ENCODE data around the gene MRPS2.
A peak's percentile ranks its signal among the peaks of the same experiment; 100 is the strongest.

MRPS2 gene

GRCh38 chr9:135471791-135472640 is 28.5 kb upstream of the MRPS2 start:
- no peak for TF ChIP-seq TAF1 (IDR thresholded peaks at IDR 0.05; ENCODE audit: borderline replicate concordance, low read depth, low read length)
- TF ChIP-seq POLR2AphosphoS5 (IDR thresholded peaks at IDR 0.05; ENCODE audit: low read depth, low read length), result no peak
- no peak for TF ChIP-seq POLR2A (IDR thresholded peaks at IDR 0.05; ENCODE audit: low read depth, low read length)
- DNase-seq (ENCODE audit: insufficient read length), result no peak
- no peak for FAIRE-seq

- DNase-seq (ENCODE audit: insufficient read length), result no peak
- FAIRE-seq, result no peak
- TF ChIP-seq TAF1 (IDR thresholded peaks at IDR 0.05; ENCODE audit: borderline replicate concordance, low read depth, low read length), result no peak
- no peak for TF ChIP-seq POLR2AphosphoS5 (IDR thresholded peaks at IDR 0.05; ENCODE audit: low read depth, low read length)
- TF ChIP-seq POLR2A (IDR thresholded peaks at IDR 0.05; ENCODE audit: low read depth, low read length), result no peak
These were observed 26.4 kb upstream of the MRPS2 start for GRCh38 chr9:135473972-135474543.

GRCh38 chr9:135474915-135475314 is 25.6 kb upstream of the MRPS2 start:
- peak; percentile 41 for DNase-seq (ENCODE audit: insufficient read length)
- no peak for FAIRE-seq
- TF ChIP-seq POLR2AphosphoS5 (IDR thresholded peaks at IDR 0.05; ENCODE audit: low read depth, low read length) (no peak), TAF1 (IDR thresholded peaks at IDR 0.05; ENCODE audit: borderline replicate concordance, low read depth, low read length) (no peak), POLR2A (IDR thresholded peaks at IDR 0.05; ENCODE audit: low read depth, low read length) (no peak)

GRCh38 chr9:135476561-135477355 is 23.7 kb upstream of the MRPS2 start:
- no peak for TF ChIP-seq POLR2A (IDR thresholded peaks at IDR 0.05; ENCODE audit: low read depth, low read length)
- no peak for TF ChIP-seq TAF1 (IDR thresholded peaks at IDR 0.05; ENCODE audit: borderline replicate concordance, low read depth, low read length)
- TF ChIP-seq POLR2AphosphoS5 (IDR thresholded peaks at IDR 0.05; ENCODE audit: low read depth, low read length), result no peak
- FAIRE-seq (no peak), DNase-seq (ENCODE audit: insufficient read length) (no peak)

GRCh38 chr9:135478191-135478590 is 22.3 kb upstream of the MRPS2 start:
- no peak for FAIRE-seq
- no peak for TF ChIP-seq POLR2A (IDR thresholded peaks at IDR 0.05; ENCODE audit: low read depth, low read length)
- TF ChIP-seq POLR2AphosphoS5 (IDR thresholded peaks at IDR 0.05; ENCODE audit: low read depth, low read length), result no peak
- TF ChIP-seq TAF1 (IDR thresholded peaks at IDR 0.05; ENCODE audit: borderline replicate concordance, low read depth, low read length), result no peak
- DNase-seq (ENCODE audit: insufficient read length), result no peak

- DNase-seq (ENCODE audit: insufficient read length), result no peak
- FAIRE-seq, result no peak
- TF ChIP-seq POLR2A (IDR thresholded peaks at IDR 0.05; ENCODE audit: low read depth, low read length) (no peak), POLR2AphosphoS5 (IDR thresholded peaks at IDR 0.05; ENCODE audit: low read depth, low read length) (no peak), TAF1 (IDR thresholded peaks at IDR 0.05; ENCODE audit: borderline replicate concordance, low read depth, low read length) (no peak)
These were observed 21.5 kb upstream of the MRPS2 start for GRCh38 chr9:135478829-135479468.

GRCh38 chr9:135479469-135480052 is 20.9 kb upstream of the MRPS2 start, which contains the start of gene PPP1R26:
TSS of gene PPP1R26 (plus strand) at chr9:135479782. CDS start at chr9:135484511, 4,729 bp downstream.
- TF ChIP-seq POLR2AphosphoS5 (IDR thresholded peaks at IDR 0.05; ENCODE audit: low read depth, low read length) (no peak), TAF1 (IDR thresholded peaks at IDR 0.05; ENCODE audit: borderline replicate concordance, low read depth, low read length) (no peak), POLR2A (IDR thresholded peaks at IDR 0.05; ENCODE audit: low read depth, low read length) (no peak)
- DNase-seq (ENCODE audit: insufficient read length) (no peak), FAIRE-seq (no peak)

- TF ChIP-seq POLR2A (IDR thresholded peaks at IDR 0.05; ENCODE audit: low read depth, low read length) (no peak), POLR2AphosphoS5 (IDR thresholded peaks at IDR 0.05; ENCODE audit: low read depth, low read length) (no peak), TAF1 (IDR thresholded peaks at IDR 0.05; ENCODE audit: borderline replicate concordance, low read depth, low read length) (no peak)
- DNase-seq (ENCODE audit: insufficient read length) (no peak), FAIRE-seq (no peak)
These were observed 20.2 kb upstream of the MRPS2 start for GRCh38 chr9:135480071-135480939.

GRCh38 chr9:135480940-135481310 is 19.6 kb upstream of the MRPS2 start:
- FAIRE-seq, result no peak
- no peak for DNase-seq (ENCODE audit: insufficient read length)
- TF ChIP-seq TAF1 (IDR thresholded peaks at IDR 0.05; ENCODE audit: borderline replicate concordance, low read depth, low read length), result no peak
- no peak for TF ChIP-seq POLR2A (IDR thresholded peaks at IDR 0.05; ENCODE audit: low read depth, low read length)
- no peak for TF ChIP-seq POLR2AphosphoS5 (IDR thresholded peaks at IDR 0.05; ENCODE audit: low read depth, low read length)
